T-helper 22 cell (primary cell): ENCODE measurements around the gene SEPTIN8.
"Not testable (repeated sequence)": the region's sequence is repeated elsewhere in the genome, so short reads cannot be mapped to it uniquely, and the experiment has no call there.

Experiments
- DNase-seq: peaks from one replicate; pipeline ENCODE4 v3.0.0-alpha.2; 2020; ENCODE audit warnings: low read depth

SEPTIN8 gene

GRCh38 chr5:132812781-132813598, 36.0 kb upstream of the SEPTIN8 start, which contains the start of gene SOWAHA:
SOWAHA (plus strand) TSS chr5:132813302; CDS start chr5:132813622, 320 bp downstream.
- DNase-seq, result no peak

- no peak for DNase-seq
Observed at GRCh38 chr5:132812123-132812765, 35.2 kb upstream of the SEPTIN8 start.

- DNase-seq, result no peak
Observed at GRCh38 chr5:132810605-132811004, 33.6 kb upstream of the SEPTIN8 start.

DNA sequence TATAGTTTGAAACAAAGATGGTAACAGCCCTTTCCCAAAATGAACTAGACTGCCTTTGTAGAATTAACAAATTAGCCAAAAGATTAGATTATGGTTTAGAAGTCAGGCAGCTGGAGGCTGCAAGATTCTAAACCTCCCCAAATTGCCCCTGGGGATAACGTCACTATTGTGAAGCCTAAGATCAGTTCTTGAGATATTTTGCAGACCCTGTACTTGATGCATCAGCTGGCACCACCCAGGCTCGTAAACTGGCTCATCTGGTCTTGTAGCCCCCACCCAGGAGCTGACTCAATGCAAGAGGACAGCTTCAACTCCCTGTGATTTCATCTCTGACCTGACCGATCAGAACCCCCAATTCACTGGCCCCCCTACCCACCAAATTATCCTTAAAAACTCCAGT, 31.8 kb upstream of the SEPTIN8 start:
- DNase-seq, result no peak

DNA sequence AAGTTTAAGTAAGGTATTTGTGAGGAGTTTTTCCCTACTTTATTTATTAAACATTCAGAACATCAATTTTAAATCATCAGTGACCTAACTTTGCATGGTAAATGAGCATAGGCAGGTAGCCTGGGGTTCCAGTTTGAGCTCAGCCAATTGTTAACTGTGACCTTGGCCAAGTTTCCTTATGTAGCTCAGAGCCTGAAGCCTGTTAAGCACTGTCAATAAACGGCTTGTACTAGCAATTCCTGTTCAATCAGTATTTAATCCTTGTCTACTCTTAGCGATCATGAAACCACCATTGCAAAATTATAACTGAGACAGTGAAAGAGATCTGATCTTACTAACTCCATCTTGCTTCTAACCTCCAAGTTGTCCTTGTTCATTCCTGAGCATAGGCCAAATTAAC, 31.4 kb upstream of the SEPTIN8 start:
- DNase-seq, result no peak

- no peak for DNase-seq
Observed at GRCh38 chr5:132807163-132807838, 30.3 kb upstream of the SEPTIN8 start.

DNA sequence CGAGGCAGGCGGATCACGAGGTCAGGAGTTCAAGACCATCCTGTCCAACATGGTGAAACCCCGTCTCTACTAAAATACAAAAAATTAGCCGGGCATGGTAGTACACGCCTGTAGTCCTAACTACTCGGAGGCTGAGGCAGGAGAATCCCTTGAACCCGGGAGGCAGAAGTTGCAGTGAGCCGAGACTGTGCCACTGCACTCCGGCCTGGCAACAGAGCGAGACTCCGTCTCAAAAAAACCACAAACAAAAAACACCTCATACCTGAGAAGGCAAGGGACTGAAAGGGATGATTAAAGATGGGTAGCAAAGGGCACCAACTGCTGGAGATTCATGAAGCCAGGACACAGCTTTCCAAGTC, 29.7 kb upstream of the SEPTIN8 start:
- DNase-seq, result not testable (repeated sequence)

GRCh38 chr5:132805872-132806271, 28.8 kb upstream of the SEPTIN8 start:
- DNase-seq, result not testable (repeated sequence)

DNA sequence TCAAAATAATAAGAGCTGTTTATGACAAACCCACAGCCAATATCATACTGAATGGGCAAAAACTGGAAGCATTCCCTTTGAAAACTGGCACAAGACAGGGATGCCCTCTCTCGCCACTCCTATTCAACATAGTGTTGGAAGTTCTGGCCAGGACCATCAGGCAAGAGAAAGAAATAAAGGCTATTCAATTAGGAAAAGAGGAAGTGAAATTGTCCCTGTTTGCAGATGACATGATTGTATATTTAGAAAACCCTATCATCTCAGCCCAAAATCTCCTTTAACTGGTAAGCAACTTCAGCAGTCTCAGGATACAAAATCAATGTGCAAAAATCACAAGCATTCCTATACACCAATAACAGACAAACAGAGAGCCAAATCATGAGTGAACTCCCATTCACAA, 27.2 kb upstream of the SEPTIN8 start:
- not testable (repeated sequence) for DNase-seq

- not testable (repeated sequence) for DNase-seq
Observed at GRCh38 chr5:132802685-132803066, 25.6 kb upstream of the SEPTIN8 start.

DNA sequence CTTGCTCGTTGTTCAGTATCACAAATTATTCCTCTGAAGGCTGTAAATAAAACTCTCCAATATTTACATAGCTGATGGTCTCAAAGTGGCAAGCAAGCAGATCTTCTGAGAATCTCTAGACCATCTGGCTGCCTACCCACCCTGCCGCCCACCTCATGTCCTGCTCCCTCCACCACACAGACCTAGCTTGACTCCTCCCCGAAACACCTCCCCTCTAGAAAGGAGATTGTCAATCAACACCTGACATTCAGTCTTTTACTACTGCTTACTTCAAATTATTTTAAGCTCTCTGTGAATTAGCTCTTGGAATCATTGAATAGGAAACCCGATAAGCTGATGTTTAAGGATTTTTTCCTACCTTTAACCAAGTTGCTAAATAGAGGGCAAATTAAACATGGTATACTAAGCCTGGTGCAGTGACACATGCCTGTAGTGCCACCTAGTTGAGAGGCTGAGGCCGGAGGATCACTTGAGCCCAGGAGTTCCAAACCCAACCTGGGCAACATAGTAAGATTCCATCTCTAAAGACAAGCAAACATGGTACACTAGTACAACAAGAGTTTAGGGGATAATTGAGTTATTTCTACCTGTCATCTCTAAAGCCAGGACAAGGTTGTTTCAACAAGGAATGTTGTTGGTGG, 25.1 kb upstream of the SEPTIN8 start:
- DNase-seq, result no peak

- DNase-seq, result no peak
Observed at GRCh38 chr5:132800545-132800944, 23.5 kb upstream of the SEPTIN8 start.

GRCh38 chr5:132799392-132799791, 22.4 kb upstream of the SEPTIN8 start:
- no peak for DNase-seq

DNA sequence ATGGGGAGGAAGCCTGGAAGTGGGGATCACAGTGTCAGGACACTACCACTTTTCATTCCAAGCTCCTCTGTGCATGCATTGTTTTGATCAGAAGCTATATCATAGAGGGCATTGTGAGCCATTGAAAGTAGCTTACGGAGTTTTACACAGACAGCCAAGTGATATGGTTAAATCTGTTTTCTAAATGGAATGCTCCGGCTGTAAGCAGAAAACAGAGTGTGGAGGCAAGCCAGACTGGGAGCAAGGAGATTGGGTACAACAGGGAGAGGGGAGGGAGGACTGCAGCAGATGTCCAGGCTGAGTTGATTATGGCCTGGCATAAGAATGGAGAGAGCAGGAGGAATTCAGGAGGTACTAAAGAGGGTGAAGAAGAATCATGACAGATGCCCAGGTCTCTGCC, 20.6 kb upstream of the SEPTIN8 start:
- no peak for DNase-seq

DNA sequence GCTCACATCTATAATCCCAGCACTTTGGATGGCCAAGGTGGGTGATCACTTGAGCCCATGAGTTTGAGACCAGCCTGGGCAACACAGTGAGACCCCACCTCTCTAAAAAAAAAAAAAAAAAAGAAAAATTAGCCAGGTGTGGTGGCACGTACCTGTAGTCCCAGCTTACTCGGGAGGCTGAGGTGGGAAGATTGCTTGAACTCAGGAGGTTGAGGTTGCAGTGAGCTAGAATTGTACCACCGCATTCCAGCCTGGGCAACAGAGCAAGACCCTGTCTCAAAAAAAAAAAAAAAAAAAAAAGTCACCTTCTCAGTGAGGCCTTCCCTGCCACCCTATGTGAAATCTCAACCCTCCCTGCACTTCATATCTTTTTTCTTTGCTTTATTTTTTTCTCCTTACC, 14.0 kb upstream of the SEPTIN8 start:
- DNase-seq, result no peak

DNA sequence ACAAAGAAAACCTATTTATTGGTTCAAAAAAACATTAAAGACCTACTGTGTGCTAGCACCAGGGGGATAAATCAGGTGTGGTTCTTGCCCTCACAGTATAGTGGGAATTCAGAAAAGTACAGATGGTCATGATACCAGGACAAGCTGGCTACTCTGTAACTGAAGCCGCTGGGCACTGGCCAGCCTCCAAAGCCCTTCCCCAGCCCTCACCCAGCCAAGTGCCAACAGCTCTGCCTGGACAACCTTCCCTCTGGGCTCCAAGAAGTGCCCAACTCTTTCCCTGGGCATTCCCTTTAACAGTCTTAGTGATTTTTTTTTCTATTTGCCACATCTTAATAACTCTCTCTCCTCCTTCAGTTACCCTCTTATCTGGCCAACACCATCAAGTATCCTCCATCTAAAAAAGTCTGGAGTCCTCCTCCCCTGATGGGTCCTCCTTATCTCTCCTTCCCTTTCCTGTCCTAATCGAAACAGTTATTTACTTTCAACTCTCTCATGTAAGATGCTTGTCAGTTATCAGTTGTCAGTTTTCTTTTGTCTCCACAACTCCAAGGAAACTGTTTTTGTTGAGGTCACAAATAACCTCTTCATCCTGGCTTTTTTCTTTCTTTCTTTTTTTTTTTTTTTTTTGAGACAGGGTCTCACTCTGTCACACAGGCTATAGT, 13.3 kb upstream of the SEPTIN8 start:
- no peak for DNase-seq

DNA sequence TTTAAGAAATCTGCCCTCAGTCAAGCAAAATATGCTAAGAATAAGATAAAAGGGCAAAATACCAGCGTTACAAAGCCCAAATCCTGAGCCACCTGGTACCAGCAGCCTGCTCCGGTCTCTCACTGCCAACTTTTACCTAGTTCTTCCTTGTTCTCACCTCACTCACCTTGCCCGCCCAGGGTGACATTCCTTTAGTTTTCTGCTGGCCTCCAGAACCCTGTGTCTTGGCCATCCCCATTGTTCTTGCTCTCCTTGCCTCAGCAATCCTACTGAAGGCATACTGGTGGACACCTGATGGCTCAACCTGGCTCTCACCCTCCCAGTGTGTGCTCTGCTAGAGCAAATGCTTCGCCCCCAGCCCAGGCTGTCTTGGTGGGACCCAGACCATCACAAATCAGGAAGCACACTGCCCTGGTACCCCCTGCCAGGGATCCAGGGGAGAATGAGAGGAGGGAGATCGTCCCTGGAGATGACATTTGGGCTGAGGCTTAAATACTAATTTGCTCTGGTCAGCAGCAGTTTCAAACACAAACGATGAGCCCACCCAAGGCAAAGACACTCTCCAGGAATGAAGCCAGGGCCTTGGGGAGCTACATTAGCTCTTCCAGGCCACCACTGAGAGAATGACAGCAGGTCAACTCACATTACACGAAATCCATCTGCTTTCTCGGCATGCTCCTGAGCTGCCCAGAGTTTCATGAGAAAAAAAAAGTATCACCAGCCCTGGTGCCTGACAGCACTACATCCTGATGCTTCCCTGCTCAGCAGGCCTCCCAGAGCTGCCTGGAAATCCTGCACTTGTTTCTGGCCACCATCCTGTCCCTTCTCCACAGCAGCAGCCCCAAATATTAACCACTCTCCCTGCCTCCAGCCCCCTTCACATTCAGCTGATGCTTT, 12.2 kb upstream of the SEPTIN8 start:
- DNase-seq, result no peak

- no peak for DNase-seq
Observed at GRCh38 chr5:132788508-132788907, 11.5 kb upstream of the SEPTIN8 start.

GRCh38 chr5:132787076-132787475, 10.0 kb upstream of the SEPTIN8 start:
- DNase-seq, result no peak

- DNase-seq, result no peak
Observed at GRCh38 chr5:132785864-132786263, 8.8 kb upstream of the SEPTIN8 start.

GRCh38 chr5:132785365-132785764, 8.3 kb upstream of the SEPTIN8 start:
- DNase-seq, result no peak
